Astrocyte (in vitro differentiated cells and primary cell): ENCODE measurements around the gene CEP83. TPM values are rescaled to one million over a fixed set of nuclear protein-coding genes. Genes with fewer than 3 reads are reported as not detected.
"Not testable (repeated sequence)": the region's sequence is repeated elsewhere in the genome, so short reads cannot be mapped to it uniquely, and the experiment has no call there.

Experiments
- DNase-seq: peaks from one replicate; pipeline ENCODE4 v3.0.0-alpha.2; 2010; ENCODE audit warnings: low read depth
- FAIRE-seq: peaks from 2 replicates; lab custom pipeline; 2011; peaks lifted over from hg19 to GRCh38; lab: Jason Lieb, UNC
- H2AFZ ChIP-seq: 2 replicates; pipeline ENCODE4 v1.6.0; 2012; ENCODE audit warnings: low read depth, low read length, inconsistent platforms
- H3K27ac ChIP-seq: 2 replicates; pipeline ENCODE4 v1.5.1; 2011; ENCODE audit warnings: low read depth, low read length, inconsistent platforms
- H3K27me3 ChIP-seq: 2 replicates; pipeline ENCODE4 v1.6.0; 2011; ENCODE audit warnings: low read length, inconsistent platforms; ENCODE audit not compliant: insufficient read depth
- H3K36me3 ChIP-seq: 2 replicates; pipeline ENCODE4 v1.5.1; 2011; ENCODE audit warnings: low read length, inconsistent platforms; ENCODE audit not compliant: insufficient read depth
- H3K4me1 ChIP-seq: 2 replicates; pipeline ENCODE4 v1.5.1; 2011; ENCODE audit warnings: low read length, inconsistent platforms; ENCODE audit not compliant: insufficient read depth
- H3K4me2 ChIP-seq: 2 replicates; pipeline ENCODE4 v1.6.0; 2012; ENCODE audit warnings: low read length, inconsistent platforms
- H3K4me3 ChIP-seq: 2 replicates; pipeline ENCODE4 v1.5.1; 2011; ENCODE audit warnings: low read depth, mild to moderate bottlenecking, low read length, inconsistent platforms; ENCODE audit not compliant: insufficient read depth
- H3K79me2 ChIP-seq: 2 replicates; pipeline ENCODE4 v1.6.0; 2012; ENCODE audit warnings: mild to moderate bottlenecking, low read length, inconsistent platforms; ENCODE audit not compliant: insufficient read depth
- H3K9ac ChIP-seq: 2 replicates; pipeline ENCODE4 v1.6.0; 2012; ENCODE audit warnings: mild to moderate bottlenecking, low read length, inconsistent platforms
- H3K9me3 ChIP-seq: 2 replicates; pipeline ENCODE4 v1.5.1; 2012; ENCODE audit warnings: low read depth, mild to moderate bottlenecking, low read length, inconsistent platforms; ENCODE audit not compliant: insufficient read depth
- H4K20me1 ChIP-seq: 2 replicates; pipeline ENCODE4 v1.6.0; 2012; ENCODE audit warnings: low read length, inconsistent platforms; ENCODE audit not compliant: insufficient read depth
- H3K27ac Mint-ChIP-seq: one replicate; pipeline ENCODE4 v1.8.0; 2021; ENCODE audit warnings: mild to moderate bottlenecking, mixed read lengths; ENCODE audit not compliant: unreplicated experiment
- H3K27me3 Mint-ChIP-seq: one replicate; pipeline ENCODE4 v1.8.0; 2021; ENCODE audit warnings: low read depth, mixed read lengths; ENCODE audit not compliant: unreplicated experiment
- H3K36me3 Mint-ChIP-seq: one replicate; pipeline ENCODE4 v1.8.0; 2021; ENCODE audit warnings: low read depth, mixed read lengths; ENCODE audit not compliant: unreplicated experiment
- H3K4me1 Mint-ChIP-seq: one replicate; pipeline ENCODE4 v1.8.0; 2021; ENCODE audit warnings: low read depth, mixed read lengths; ENCODE audit not compliant: unreplicated experiment
- H3K4me3 Mint-ChIP-seq: one replicate; pipeline ENCODE4 v1.8.0; 2021; ENCODE audit warnings: mild to moderate bottlenecking, moderate library complexity, mixed read lengths; ENCODE audit not compliant: unreplicated experiment
- H3K9me3 Mint-ChIP-seq: one replicate; pipeline ENCODE4 v1.8.0; 2021; ENCODE audit warnings: mild to moderate bottlenecking, mixed read lengths; ENCODE audit not compliant: unreplicated experiment
- CTCF ChIP-seq: IDR thresholded peaks from 2 replicates; pipeline ENCODE4 v1.5.1; 2011; ENCODE audit warnings: low read depth, mild to moderate bottlenecking, inconsistent platforms, low read length, moderate library complexity; ENCODE audit not compliant: insufficient read depth
- EZH2 ChIP-seq: IDR thresholded peaks from 2 replicates; pipeline ENCODE4 v1.6.1; 2012; ENCODE audit warnings: mild to moderate bottlenecking, low read length, inconsistent platforms; ENCODE audit not compliant: insufficient read depth
- total RNA-seq: library from RNA; stranded (reverse); gene quantifications from 2 replicates; pipeline ENCODE4 v1.2.1, GENCODE V29; 2021

CEP83 gene
- total RNA-seq, 1 donor from 2014 or later: 12.4 TPM

GRCh38 chr12:94426049-94426448 is 33.6 kb downstream of the CEP83 start:
- DNase-seq (no peak), FAIRE-seq (no peak)
- H3K9ac ChIP-seq: no peak overlapping the region
- no peak overlapping the region for H3K4me2 ChIP-seq
- Mint-ChIP-seq H3K36me3 (peaks cover 34% of the 10 kb centered on the region), H3K9me3 (peaks cover 37% of the 10 kb centered on the region), H3K4me1 (peaks cover 5% of the 10 kb centered on the region), H3K27me3 (no peaks in the 10 kb centered on the region), H3K4me3 (no peak overlapping the region), H3K27ac (no peak overlapping the region)
- H4K20me1 ChIP-seq: peaks cover 13% of the 10 kb centered on the region
- no peaks in the 10 kb centered on the region for H3K36me3 ChIP-seq
- no peaks in the 10 kb centered on the region for H3K27me3 ChIP-seq
- H3K9me3 ChIP-seq: peaks cover 15% of the 10 kb centered on the region
- TF ChIP-seq CTCF (no peak), EZH2 (no peak)
- H3K79me2 ChIP-seq: peaks cover 20% of the 10 kb centered on the region
- no peak overlapping the region for H2AFZ ChIP-seq
- peaks cover 11% of the 10 kb centered on the region for H3K4me1 ChIP-seq
- H3K27ac ChIP-seq: no peak overlapping the region
- H3K4me3 ChIP-seq: no peak overlapping the region

DNA sequence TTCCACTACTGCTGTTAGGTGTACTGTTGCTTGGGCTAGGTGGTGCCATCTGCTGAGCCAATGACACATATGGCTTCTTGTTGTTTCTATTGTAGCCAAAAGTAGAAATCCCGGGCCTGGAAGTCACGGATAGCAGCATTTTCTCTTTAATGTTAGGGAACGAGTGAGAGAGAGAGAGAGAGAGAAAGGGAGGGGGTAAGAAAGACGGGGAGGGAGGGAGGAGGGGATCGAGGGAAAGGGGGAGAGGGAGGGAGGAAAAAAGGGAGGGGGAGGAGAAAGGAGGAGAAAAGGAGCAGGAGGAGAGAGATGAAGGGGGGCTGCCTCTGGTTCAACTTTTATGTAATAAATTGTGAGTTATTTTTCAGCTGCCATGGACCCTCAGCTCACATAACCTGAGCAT is 34.8 kb downstream of the CEP83 start:
- Mint-ChIP-seq H3K9me3 (peaks cover 25% of the 10 kb centered on the region), H3K36me3 (peaks cover 32% of the 10 kb centered on the region)
- H3K79me2 ChIP-seq: peaks cover 13% of the 10 kb centered on the region
- H3K4me2 ChIP-seq: peak overlapping the region; percentile 50
- peak overlapping the region; percentile 65 for H3K9ac ChIP-seq
- peak; percentile 10 for DNase-seq
- not testable (repeated sequence) for H2AFZ ChIP-seq, H3K4me1 Mint-ChIP-seq, H3K27me3 ChIP-seq, H3K36me3 ChIP-seq, H3K4me3 Mint-ChIP-seq, H3K27me3 Mint-ChIP-seq, FAIRE-seq, H3K27ac Mint-ChIP-seq
- H3K9me3 ChIP-seq: peaks cover 15% of the 10 kb centered on the region
- peak overlapping the region; percentile 33 for H3K4me3 ChIP-seq
- peaks cover 11% of the 10 kb centered on the region for H3K4me1 ChIP-seq
- peaks cover 13% of the 10 kb centered on the region for H4K20me1 ChIP-seq
- H3K27ac ChIP-seq: peak overlapping the region; percentile 26

GRCh38 chr12:94421868-94422740 is 37.6 kb downstream of the CEP83 start:
- no peak for FAIRE-seq
- H3K9me3 Mint-ChIP-seq: peaks cover 20% of the 10 kb centered on the region
- no peaks in the 10 kb centered on the region for H3K27me3 Mint-ChIP-seq

More at GRCh38 chr12:94421868-94422740, 37.6 kb downstream of the CEP83 start:
- TF ChIP-seq CTCF (no peak), EZH2 (no peak)
- H2AFZ ChIP-seq: no peak overlapping the region
- H3K4me2 ChIP-seq: no peak overlapping the region
- no peak overlapping the region for H3K9ac ChIP-seq
- no peak overlapping the region for H3K4me3 Mint-ChIP-seq
- H3K27me3 ChIP-seq: no peaks in the 10 kb centered on the region
- no peak overlapping the region for H3K27ac ChIP-seq
- H3K4me1 ChIP-seq: no peaks in the 10 kb centered on the region
- peaks cover 29% of the 10 kb centered on the region for H3K36me3 Mint-ChIP-seq
- peaks cover 2% of the 10 kb centered on the region for H3K4me1 Mint-ChIP-seq
- H3K79me2 ChIP-seq: peaks cover 4% of the 10 kb centered on the region
- H3K27ac Mint-ChIP-seq: no peak overlapping the region
- peaks cover 15% of the 10 kb centered on the region for H3K9me3 ChIP-seq
- no peak overlapping the region for H3K4me3 ChIP-seq
- no peaks in the 10 kb centered on the region for H4K20me1 ChIP-seq
- DNase-seq: no peak
- no peaks in the 10 kb centered on the region for H3K36me3 ChIP-seq
